IMR-90 (cell line): Measurements from ENCODE around the gene ZNF468. TPM values are rescaled to one million over a fixed set of nuclear protein-coding genes. Genes with fewer than 3 reads are reported as not detected.
"Not testable (repeated sequence)": the region's sequence is repeated elsewhere in the genome, so short reads cannot be mapped to it uniquely, and the experiment has no call there.

Source experiments
- ATAC-seq: fragments of 200-7000 bp; cut with Tn5 transposase; 2 replicates; pipeline ENCODE4 v1.9.1; 2020; ENCODE audit warnings: low read depth, mild to moderate bottlenecking, moderate library complexity
- BruUV-seq: library from RNA; stranded (reverse); fragments of 400-500 nt; replicated peaks from 2 replicates; lab custom pipeline; 2021; lab: Mats Ljungman, UMichigan
- CTCF ChIA-PET: fragments of 300-600 bp; formaldehyde crosslinking; extraction: SDS; loops from one replicate; lab custom pipeline; 2021; ENCODE audit warnings: antibody characterized with exemption; lab: Yijun Ruan, JAX
- POLR2A ChIA-PET: fragments of 300-600 bp; sonication (Branson Sonifier 250); formaldehyde crosslinking; loops from one replicate; lab custom pipeline; 2022; ENCODE audit warnings: antibody characterized with exemption; ENCODE audit not compliant: unreplicated experiment; lab: Charles Lee
- DNase-seq: peaks from one replicate; pipeline ENCODE4 v3.0.0; 2013
- H2AFZ ChIP-seq: replicated peaks from 2 replicates; pipeline ENCODE3; 2013; ENCODE audit warnings: low read length, mild to moderate bottlenecking; ENCODE audit not compliant: poor library complexity
- H2AK5ac ChIP-seq: 2 replicates; pipeline ENCODE4 v1.6.1; 2013; ENCODE audit warnings: low read depth, low read length, inconsistent platforms
- H2AK9ac ChIP-seq: replicated peaks from 2 replicates; pipeline ENCODE3; 2013; ENCODE audit warnings: mild to moderate bottlenecking, low read depth, low read length, moderate library complexity; ENCODE audit not compliant: poor library complexity
- H2BK120ac ChIP-seq: 2 replicates; pipeline ENCODE4 v1.6.1; 2013; ENCODE audit warnings: low read depth, low read length, inconsistent platforms
- H2BK15ac ChIP-seq: 3 replicates; pipeline ENCODE4 v1.6.1; 2013; ENCODE audit warnings: low read depth, low read length, inconsistent platforms
- H2BK20ac ChIP-seq: 2 replicates; pipeline ENCODE4 v1.6.1; 2013; ENCODE audit warnings: low read depth, mild to moderate bottlenecking, inconsistent platforms, low read length, moderate library complexity
- H2BK5ac ChIP-seq: 2 replicates; pipeline ENCODE4 v1.6.1; 2013; ENCODE audit warnings: mild to moderate bottlenecking, low read depth, low read length, inconsistent platforms; ENCODE audit not compliant: poor library complexity, severe bottlenecking
- H3K14ac ChIP-seq: replicated peaks from 2 replicates; pipeline ENCODE4 v1.6.1; 2013; ENCODE audit warnings: low read depth, low read length, inconsistent platforms
- H3K18ac ChIP-seq: 2 replicates; pipeline ENCODE4 v1.6.1; 2013; ENCODE audit warnings: low read depth, low read length, control low read depth
- H3K23ac ChIP-seq: 2 replicates; pipeline ENCODE4 v1.6.1; 2013; ENCODE audit warnings: low read depth, low read length, inconsistent platforms
- H3K27ac ChIP-seq: 2 replicates; pipeline ENCODE4 v1.5.1; 2013; ENCODE audit warnings: mild to moderate bottlenecking, control low read depth, low read length; ENCODE audit not compliant: insufficient read depth
- H3K27me3 ChIP-seq: 2 replicates; pipeline ENCODE4 v1.6.1; 2013; ENCODE audit warnings: low read length; ENCODE audit not compliant: control insufficient read depth, insufficient read depth
- H3K36me3 ChIP-seq: 2 replicates; pipeline ENCODE4 v1.6.1; 2013; ENCODE audit warnings: low read length, mixed read lengths; ENCODE audit not compliant: control insufficient read depth, insufficient read depth
- H3K4ac ChIP-seq: 2 replicates; pipeline ENCODE4 v1.6.1; 2013; ENCODE audit warnings: low read depth, low read length, inconsistent platforms
- H3K4me1 ChIP-seq: 2 replicates; pipeline ENCODE4 v1.6.1; 2013; ENCODE audit warnings: low read length, mixed read lengths; ENCODE audit not compliant: control insufficient read depth, insufficient read depth
- H3K4me2 ChIP-seq: 2 replicates; pipeline ENCODE4 v1.6.1; 2013; ENCODE audit warnings: low read depth, mild to moderate bottlenecking, control low read depth, low read length, moderate library complexity
- H3K4me3 ChIP-seq: 2 replicates; pipeline ENCODE4 v1.5.1; 2013; ENCODE audit warnings: low read depth, mild to moderate bottlenecking, control low read depth, low read length, moderate library complexity; ENCODE audit not compliant: insufficient read depth
- H3K56ac ChIP-seq: 2 replicates; pipeline ENCODE4 v1.6.1; 2013; ENCODE audit warnings: low read length, inconsistent platforms; ENCODE audit not compliant: insufficient read depth; ENCODE audit errors: extremely low read depth
- H3K79me1 ChIP-seq, 2 experiments: 2 replicates each; pipeline ENCODE4 v1.6.1; 2013; ENCODE audit warnings: low read length in 2 of 2, inconsistent platforms in 1 of 2, low read depth in 1 of 2
- H3K9ac ChIP-seq: 2 replicates; pipeline ENCODE4 v1.6.1; 2013; ENCODE audit warnings: low read depth, low read length, control low read depth
- H3K9me1 ChIP-seq: 2 replicates; pipeline ENCODE4 v1.6.1; 2013; ENCODE audit warnings: low read length, inconsistent platforms; ENCODE audit not compliant: insufficient read depth
- H3K9me3 ChIP-seq: 2 replicates; pipeline ENCODE4 v1.6.1; 2013; ENCODE audit warnings: low read length; ENCODE audit not compliant: control insufficient read depth, insufficient read depth
- H4K20me1 ChIP-seq: 2 replicates; pipeline ENCODE4 v1.6.1; 2013; ENCODE audit warnings: low read length, inconsistent platforms; ENCODE audit not compliant: insufficient read depth
- H4K5ac ChIP-seq: 2 replicates; pipeline ENCODE4 v1.6.1; 2013; ENCODE audit warnings: mild to moderate bottlenecking, low read depth, low read length, control low read depth
- H4K8ac ChIP-seq, 2 experiments: 2 replicates each; pipeline ENCODE4 v1.6.1; 2013; ENCODE audit warnings: low read depth in 2 of 2, low read length in 2 of 2, control low read depth in 1 of 2, inconsistent platforms in 1 of 2
- H4K91ac ChIP-seq: 2 replicates; pipeline ENCODE4 v1.6.1; 2013; ENCODE audit warnings: low read depth, low read length, inconsistent platforms; ENCODE audit not compliant: insufficient read depth
- WGBS, 2 experiments: methylation state at CpG; one replicate each; pipeline versions ENCODE4 v1.1.5 to v1.1.7; 2013; ENCODE audit warnings: missing lambda C conversion rate in 2 of 2; ENCODE audit not compliant: insufficient read length in 1 of 2; ENCODE audit errors: extremely low coverage in 2 of 2; 5-methylcytosine and 5-hydroxymethylcytosine counted together
- dilution Hi-C: fragments of 300-500 bp; cut with HindIII; formaldehyde crosslinking; loops from one replicate; pipeline ENCODE4 v1.14.3; 2018; ENCODE audit warnings: low sequenced_read_pairs; ENCODE audit not compliant: unreplicated experiment
- in situ Hi-C: fragments of 300-500 bp; cut with MboI; formaldehyde crosslinking; loops from 3 replicates; pipeline ENCODE4 v1.14.3; 2019; ENCODE audit warnings: low sequenced_read_pairs, inconsistent platforms, mixed read lengths
- intact Hi-C: fragments of 100-400 bp; cut with micrococcal nuclease; formaldehyde crosslinking; loops from 2 replicates; pipeline ENCODE4 v1.10.0; 2022
- polyA plus RNA-seq, 3 experiments: library from polyadenylated mRNA; depleted of rRNA; stranded (reverse); fragments of >200 nt; gene quantifications; 2 replicates each; pipeline ENCODE4 v1.2.3, GENCODE V29; 2012; ENCODE audit warnings: low replicate concordance in 1 of 3
- total RNA-seq: library from RNA; depleted of rRNA; stranded (reverse); fragments of >200 nt; gene quantifications from 2 replicates; pipeline ENCODE4 v1.2.3, GENCODE V29; 2012

ZNF468 gene
- total and polyA plus RNA-seq, 2 of the 4 experiments (the other 2 are of a cell fraction), result 6.2 to 20.1 TPM

DNA sequence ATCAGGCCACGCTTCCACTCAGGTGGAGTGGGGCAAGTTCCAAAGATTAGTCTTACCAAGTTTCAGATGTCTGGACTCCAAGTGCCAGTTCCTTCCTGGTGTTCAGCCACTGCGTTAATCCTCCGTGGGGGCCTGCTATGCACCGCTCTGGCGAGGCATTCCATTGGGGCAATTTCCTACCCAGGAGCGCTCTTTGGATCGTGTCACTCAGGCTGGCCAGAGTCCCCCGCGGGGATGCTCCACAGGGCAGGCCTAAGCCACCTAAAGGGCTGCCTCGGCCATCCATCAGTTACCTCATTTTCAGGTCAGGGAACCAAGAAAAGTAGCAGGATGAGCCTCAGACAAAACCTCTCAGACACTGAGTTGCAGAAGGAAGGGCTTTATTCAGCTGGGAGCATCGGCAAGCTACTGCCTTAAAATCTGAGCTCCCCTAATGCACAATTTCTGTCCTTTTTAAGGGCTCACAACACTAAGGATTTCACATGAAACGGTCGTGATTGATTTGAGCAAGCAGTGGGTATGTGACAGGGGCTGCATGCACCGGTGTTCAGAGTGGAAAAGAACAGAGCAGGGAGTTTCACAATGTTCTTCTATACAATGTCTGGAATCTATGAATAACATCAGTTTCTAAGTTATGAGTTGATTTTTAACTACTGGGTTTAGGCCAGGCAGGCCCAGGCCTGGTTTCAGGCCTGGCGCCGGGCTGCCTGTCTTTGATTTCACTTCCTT lies 46.8 kb upstream of the ZNF468 start:
- H3K4me3 ChIP-seq, H3K4ac ChIP-seq, H2BK120ac ChIP-seq, H4K91ac ChIP-seq, CTCF ChIA-PET, H3K9me3 ChIP-seq, H3K23ac ChIP-seq, POLR2A ChIA-PET, H3K4me1 ChIP-seq, H2BK15ac ChIP-seq, BruUV-seq, ATAC-seq, H3K9me1 ChIP-seq, H4K8ac ChIP-seq, dilution Hi-C loops, in situ Hi-C loops, H3K27ac ChIP-seq, H2AK5ac ChIP-seq, H3K14ac ChIP-seq, DNase-seq, H4K20me1 ChIP-seq, H2BK5ac ChIP-seq, H2BK20ac ChIP-seq, H4K5ac ChIP-seq, intact Hi-C loops, H3K56ac ChIP-seq, H3K27me3 ChIP-seq, H3K79me1 ChIP-seq, H3K4me2 ChIP-seq, H3K18ac ChIP-seq, H3K36me3 ChIP-seq, H3K9ac ChIP-seq, H2AK9ac ChIP-seq, H2AFZ ChIP-seq: not testable (repeated sequence)
- 86% methylated on average over 6 of the region's 16 CpGs; no CpG with 5 or more reads in 1 of the 2 experiments for WGBS, 2 experiments
